ENCODE measurements around the gene PRPF4. TPM values are rescaled to one million over a fixed set of nuclear protein-coding genes. Genes with fewer than 3 reads are reported as not detected.

The PRPF4 gene
- total RNA-seq, 4 donors from 2014 or later: 5.0 to 13.7 (median 9.6) TPM

DNA sequence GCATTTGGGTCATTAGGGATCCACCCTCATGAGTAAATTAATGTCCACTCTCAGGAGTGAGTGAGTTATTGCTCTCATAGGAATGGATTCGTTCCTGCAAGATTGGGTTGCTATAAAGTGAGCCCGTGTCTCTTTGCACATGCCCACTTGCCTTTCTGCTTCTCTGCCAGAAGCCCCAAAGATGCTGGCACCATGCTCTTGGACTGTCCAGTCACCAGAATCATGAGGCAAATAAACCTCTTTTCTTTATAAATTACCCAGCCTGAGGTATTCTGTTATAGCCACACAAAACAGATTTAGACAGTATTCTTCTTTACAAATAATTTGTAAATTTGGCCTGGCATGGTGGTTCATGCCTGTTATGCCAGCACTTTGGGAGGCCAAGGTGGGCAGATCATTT is 24.7 kb upstream of the PRPF4 start:
- in situ Hi-C loops (cut with MboI; ENCODE audit: low pct_ligation_motif_present in 1 of 4, low pct_unique_long_range_greater_than_20kb in 1 of 4, low sequenced_read_pairs in 3 of 4): no loop called here
- no peaks in the 10 kb centered on the region for H3K9me3 ChIP-seq
- no peak overlapping the region for H3K4me3 ChIP-seq
- no peaks in the 10 kb centered on the region for H3K27me3 ChIP-seq
- TF ChIP-seq, protein P1, sequence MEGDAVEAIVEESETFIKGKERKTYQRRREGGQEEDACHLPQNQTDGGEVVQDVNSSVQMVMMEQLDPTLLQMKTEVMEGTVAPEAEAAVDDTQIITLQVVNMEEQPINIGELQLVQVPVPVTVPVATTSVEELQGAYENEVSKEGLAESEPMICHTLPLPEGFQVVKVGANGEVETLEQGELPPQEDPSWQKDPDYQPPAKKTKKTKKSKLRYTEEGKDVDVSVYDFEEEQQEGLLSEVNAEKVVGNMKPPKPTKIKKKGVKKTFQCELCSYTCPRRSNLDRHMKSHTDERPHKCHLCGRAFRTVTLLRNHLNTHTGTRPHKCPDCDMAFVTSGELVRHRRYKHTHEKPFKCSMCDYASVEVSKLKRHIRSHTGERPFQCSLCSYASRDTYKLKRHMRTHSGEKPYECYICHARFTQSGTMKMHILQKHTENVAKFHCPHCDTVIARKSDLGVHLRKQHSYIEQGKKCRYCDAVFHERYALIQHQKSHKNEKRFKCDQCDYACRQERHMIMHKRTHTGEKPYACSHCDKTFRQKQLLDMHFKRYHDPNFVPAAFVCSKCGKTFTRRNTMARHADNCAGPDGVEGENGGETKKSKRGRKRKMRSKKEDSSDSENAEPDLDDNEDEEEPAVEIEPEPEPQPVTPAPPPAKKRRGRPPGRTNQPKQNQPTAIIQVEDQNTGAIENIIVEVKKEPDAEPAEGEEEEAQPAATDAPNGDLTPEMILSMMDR (IDR thresholded peaks at IDR 0.05): no peak
- TF ChIP-seq EP300 (IDR thresholded peaks at IDR 0.05; ENCODE audit: low read depth) (no peak), POLR2A (IDR thresholded peaks at IDR 0.05) (no peak), POLR2AphosphoS5 (IDR thresholded peaks at IDR 0.05) (no peak)
- no peaks in the 10 kb centered on the region for H3K4me1 ChIP-seq
- no peak for DNase-seq
- no peaks in the 10 kb centered on the region for H3K36me3 ChIP-seq
- H3K27ac ChIP-seq: no peak overlapping the region
- intact Hi-C loops (cut with DNase I; ENCODE audit: low total_unique reads): no loop called here
- WGBS, 2 donors (ENCODE audit: low coverage in 1 of 2): 95 to 100% methylated on average over 1 to 2 of the region's 2 CpGs

- Histone ChIP-seq H3K4me3 (no peak overlapping the region), H3K36me3 (peaks cover 0 to 14% (median 6%) of the 10 kb centered on the region in 4 donors), H3K27ac (no peak overlapping the region), H3K27me3 (no peaks in the 10 kb centered on the region), H3K4me1 (no peaks in the 10 kb centered on the region), H3K9me3 (no peaks in the 10 kb centered on the region)
- WGBS, 2 donors (ENCODE audit: low coverage in 1 of 2): 90 to 100% methylated on average over 1 of the region's 1 CpG
- no peak for DNase-seq
- TF ChIP-seq POLR2A (IDR thresholded peaks at IDR 0.05) (no peak), POLR2AphosphoS5 (IDR thresholded peaks at IDR 0.05) (no peak), EP300 (IDR thresholded peaks at IDR 0.05; ENCODE audit: low read depth) (no peak)
- TF ChIP-seq, protein P1 (IDR thresholded peaks at IDR 0.05): no peak
- intact Hi-C loops (cut with DNase I; ENCODE audit: low total_unique reads) (no loop called here), in situ Hi-C loops (cut with MboI; ENCODE audit: low pct_ligation_motif_present in 1 of 4, low pct_unique_long_range_greater_than_20kb in 1 of 4, low sequenced_read_pairs in 3 of 4) (no loop called here)
Observed at GRCh38 chr9:113254991-113255390, 20.5 kb upstream of the PRPF4 start.

GRCh38 chr9:113255438-113255837 is 20.0 kb upstream of the PRPF4 start:
- intact Hi-C loops (cut with DNase I; ENCODE audit: low total_unique reads): no loop called here
- H3K4me3 ChIP-seq: no peak overlapping the region
- no peak overlapping the region for H3K27ac ChIP-seq
- H3K9me3 ChIP-seq: no peaks in the 10 kb centered on the region
- in situ Hi-C loops (cut with MboI; ENCODE audit: low pct_ligation_motif_present in 1 of 4, low pct_unique_long_range_greater_than_20kb in 1 of 4, low sequenced_read_pairs in 3 of 4): no loop called here
- H3K27me3 ChIP-seq: no peaks in the 10 kb centered on the region
- peaks cover 0 to 17% (median 6%) of the 10 kb centered on the region in 4 donors for H3K36me3 ChIP-seq
- H3K4me1 ChIP-seq: no peaks in the 10 kb centered on the region
- no peak for DNase-seq
- 88 to 97% methylated on average over 6 of the region's 6 CpGs for WGBS, 2 donors (ENCODE audit: low coverage in 1 of 2)
- TF ChIP-seq EP300 (IDR thresholded peaks at IDR 0.05; ENCODE audit: low read depth): no peak
- TF ChIP-seq, protein P1 (IDR thresholded peaks at IDR 0.05): no peak
- TF ChIP-seq POLR2AphosphoS5 (IDR thresholded peaks at IDR 0.05): no peak
- no peak for TF ChIP-seq POLR2A (IDR thresholded peaks at IDR 0.05)

GRCh38 chr9:113257863-113258262 is 17.6 kb upstream of the PRPF4 start:
- no peak overlapping the region for H3K4me3 ChIP-seq
- TF ChIP-seq POLR2AphosphoS5 (IDR thresholded peaks at IDR 0.05): no peak
- TF ChIP-seq, protein P1 (IDR thresholded peaks at IDR 0.05): no peak
- TF ChIP-seq EP300 (IDR thresholded peaks at IDR 0.05; ENCODE audit: low read depth): no peak
- no peak for TF ChIP-seq POLR2A (IDR thresholded peaks at IDR 0.05)
- no peaks in the 10 kb centered on the region for H3K9me3 ChIP-seq
- H3K27ac ChIP-seq: no peak overlapping the region
- peaks cover 0 to 17% (median 6%) of the 10 kb centered on the region in 4 donors for H3K36me3 ChIP-seq
- no peaks in the 10 kb centered on the region for H3K4me1 ChIP-seq
- intact Hi-C loops (cut with DNase I; ENCODE audit: low total_unique reads): no loop called here
- H3K27me3 ChIP-seq: no peaks in the 10 kb centered on the region
- in situ Hi-C loops (cut with MboI; ENCODE audit: low pct_ligation_motif_present in 1 of 4, low pct_unique_long_range_greater_than_20kb in 1 of 4, low sequenced_read_pairs in 3 of 4): no loop called here
- WGBS, 2 donors (ENCODE audit: low coverage in 1 of 2): 54 to 76% methylated on average over 2 to 3 of the region's 3 CpGs
- no peak for DNase-seq
